Adrenal gland (tissue), 5 donors: ENCODE measurements around the gene SHC1.

Experiments
- POLR2A ChIP-seq, 2 donors: fragments of 450-650 bp; IDR thresholded peaks; one replicate each; pipeline ENCODE4 v1.6.1; 2017; ENCODE audit warnings: antibody characterized with exemption in 2 of 2, mild to moderate bottlenecking in 2 of 2, moderate library complexity in 1 of 2
- TF ChIP-seq, protein P1 (sequence below), 6 experiments: fragments of 450-650 bp in 4 of 6; fragments of 200-600 bp in 2 of 6; sonication (generic) in 1 of 6; IDR thresholded peaks; 1 replicate in 5 of 6; 2 replicates in 1 of 6; pipeline versions ENCODE4 v1.5.1 to v1.8.0; 2016 to 2021; ENCODE audit warnings: antibody characterized with exemption in 6 of 6, mild to moderate bottlenecking in 2 of 6, moderate library complexity in 1 of 6
- donor health status: DM: no; HTN: no; CAD: no.

DNA sequence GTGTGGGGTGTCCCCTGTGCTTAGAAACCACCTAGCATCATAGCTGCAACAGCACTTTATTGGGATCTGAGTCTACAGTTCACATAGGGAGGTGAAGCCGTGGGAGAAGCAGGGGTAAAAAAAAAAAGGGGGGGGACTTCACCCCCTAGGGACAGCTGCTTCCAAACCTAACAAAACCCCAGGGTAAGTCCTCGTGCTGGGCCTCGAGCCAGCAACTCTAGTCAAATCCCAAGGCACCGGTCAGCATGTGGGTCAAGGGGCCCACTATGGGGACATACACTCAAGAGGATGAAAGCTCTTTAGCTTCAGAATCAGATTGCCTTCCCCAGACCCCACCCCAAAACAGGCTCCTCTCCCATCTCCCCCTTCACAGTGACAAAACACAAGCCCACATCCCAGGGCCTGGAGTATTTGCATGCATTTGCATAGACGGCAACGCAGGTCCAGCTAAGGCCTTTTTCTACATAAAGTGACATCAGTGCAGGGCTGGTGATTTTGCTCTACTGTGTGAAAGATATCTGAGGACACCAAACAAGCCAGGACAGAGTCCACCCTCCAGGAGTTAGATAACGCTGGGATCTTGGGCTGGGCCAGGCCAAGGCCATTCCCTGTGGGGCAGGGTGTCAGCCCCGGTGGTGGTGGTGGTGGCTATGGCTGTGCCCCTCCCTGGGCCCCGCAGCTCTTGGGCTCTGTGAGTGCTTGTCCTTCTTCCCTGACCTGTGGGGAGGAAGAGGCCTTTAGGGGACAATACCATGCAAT, 26.0 kb downstream of the SHC1 start:
- TF ChIP-seq, protein P1, sequence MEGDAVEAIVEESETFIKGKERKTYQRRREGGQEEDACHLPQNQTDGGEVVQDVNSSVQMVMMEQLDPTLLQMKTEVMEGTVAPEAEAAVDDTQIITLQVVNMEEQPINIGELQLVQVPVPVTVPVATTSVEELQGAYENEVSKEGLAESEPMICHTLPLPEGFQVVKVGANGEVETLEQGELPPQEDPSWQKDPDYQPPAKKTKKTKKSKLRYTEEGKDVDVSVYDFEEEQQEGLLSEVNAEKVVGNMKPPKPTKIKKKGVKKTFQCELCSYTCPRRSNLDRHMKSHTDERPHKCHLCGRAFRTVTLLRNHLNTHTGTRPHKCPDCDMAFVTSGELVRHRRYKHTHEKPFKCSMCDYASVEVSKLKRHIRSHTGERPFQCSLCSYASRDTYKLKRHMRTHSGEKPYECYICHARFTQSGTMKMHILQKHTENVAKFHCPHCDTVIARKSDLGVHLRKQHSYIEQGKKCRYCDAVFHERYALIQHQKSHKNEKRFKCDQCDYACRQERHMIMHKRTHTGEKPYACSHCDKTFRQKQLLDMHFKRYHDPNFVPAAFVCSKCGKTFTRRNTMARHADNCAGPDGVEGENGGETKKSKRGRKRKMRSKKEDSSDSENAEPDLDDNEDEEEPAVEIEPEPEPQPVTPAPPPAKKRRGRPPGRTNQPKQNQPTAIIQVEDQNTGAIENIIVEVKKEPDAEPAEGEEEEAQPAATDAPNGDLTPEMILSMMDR (IDR thresholded peaks at IDR 0.05): no peak
- TF ChIP-seq POLR2A (IDR thresholded peaks at IDR 0.05): no peak
